Ovary (tissue), 9 donors: Measurements from ENCODE around the gene ITPRID2. TPM values are rescaled to one million over a fixed set of nuclear protein-coding genes. Genes with fewer than 3 reads are reported as not detected.

Experiments used
- DNase-seq, 5 donors: peaks; one replicate each; pipeline ENCODE4 v3.0.0-alpha.2; 2019 to 2020
- H3K27ac ChIP-seq, 2 donors: fragments of 200-600 bp; one replicate each; pipeline versions ENCODE4 v1.5.1 to v1.8.0; 2019 to 2022
- H3K27me3 ChIP-seq: fragments of 200-600 bp; one replicate; pipeline ENCODE4 v1.8.0; 2022
- H3K36me3 ChIP-seq: fragments of 200-600 bp; sonication (generic); one replicate; pipeline ENCODE4 v1.5.1; 2019
- H3K4me1 ChIP-seq: one replicate; pipeline ENCODE4 v1.8.1; 2013; ENCODE audit warnings: mild to moderate bottlenecking, moderate library complexity; ENCODE audit not compliant: insufficient read depth
- H3K4me3 ChIP-seq: fragments of 200-600 bp; sonication (generic); one replicate; pipeline ENCODE4 v1.5.1; 2017
- H3K9me3 ChIP-seq, 2 donors: fragments of 200-600 bp in 1 of 2; sonication (generic) in 1 of 2; one replicate each; pipeline versions ENCODE4 v1.5.1 to v1.8.1; 2013 to 2019; ENCODE audit warnings: mild to moderate bottlenecking in 1 of 2, moderate library complexity in 1 of 2
- EP300 ChIP-seq: sonication (generic); formaldehyde crosslinking; IDR thresholded peaks from one replicate; pipeline ENCODE4 v1.6.1; 2017; ENCODE audit warnings: antibody characterized with exemption
- POLR2A ChIP-seq: fragments of 450-650 bp; IDR thresholded peaks from one replicate; pipeline ENCODE4 v1.6.1; 2017; ENCODE audit warnings: antibody characterized with exemption, mild to moderate bottlenecking, moderate library complexity
- WGBS, 3 donors: extraction: QIAGEN DNeasy Blood & Tissue Kit in 1 of 3; methylation state at CpG; one replicate each; pipeline versions ENCODE4 v1.1.5 to v1.1.7; 2013 to 2017; 5-methylcytosine and 5-hydroxymethylcytosine counted together
- intact Hi-C, 4 donors: fragments of 100-400 bp; cut with DNase I; formaldehyde crosslinking; loops; one replicate each; pipeline versions ENCODE4 v1.11.0 to v1.15.1; 2022 to 2023
- polyA plus RNA-seq, 2 donors: library from polyadenylated mRNA; stranded (reverse); fragments of 200-250 nt in 1 of 2; fragments of 350-450 nt in 1 of 2; fragmentation: Illumina TruSeq in 1 of 2; extraction: RNeasy Lipid Tissue Mini Kit (QIAGEN cat#74804) in 1 of 2; gene quantifications; one replicate each; pipeline ENCODE4 v1.2.3, GENCODE V29; 2013 to 2014
- total RNA-seq, 7 donors: library from RNA; depleted of rRNA in 2 of 7; stranded (reverse); fragments of >200 nt in 2 of 7; fragmentation: NEBNext Ultra II Directional in 3 of 7; extraction: Animal tissue kit (Norgen Biotek cat#: 25700) in 3 of 7; gene quantifications; one replicate each; pipeline versions ENCODE4 v1.1.0 to v1.2.4, GENCODE V29; 2016 to 2023
- TF ChIP-seq, protein P1 (sequence below), 3 donors: fragments of 450-650 bp in 2 of 3; fragments of 200-600 bp in 1 of 3; IDR thresholded peaks; one replicate each; pipeline versions ENCODE4 v1.5.1 to v1.8.0; 2016 to 2022; ENCODE audit warnings: antibody characterized with exemption in 3 of 3, mild to moderate bottlenecking in 1 of 3
- donor health status: DM: no; HTN: no; CAD: no; lungs with moderate emphysema.
- donor health status: DM: no; HTN: no; CAD: no.
- donor health status: Bipolar disorder and iron deficiency.
- donor health status: DM: yes; HTN: yes; CAD: no.
- donor health status: DM: no; HTN: no; CAD: no.
- donor health status: DM: yes; HTN: yes; CAD: no.

ITPRID2 gene
- total and polyA plus RNA-seq, 9 donors: 25.2 to 66.2 (median 48.6) TPM

DNA sequence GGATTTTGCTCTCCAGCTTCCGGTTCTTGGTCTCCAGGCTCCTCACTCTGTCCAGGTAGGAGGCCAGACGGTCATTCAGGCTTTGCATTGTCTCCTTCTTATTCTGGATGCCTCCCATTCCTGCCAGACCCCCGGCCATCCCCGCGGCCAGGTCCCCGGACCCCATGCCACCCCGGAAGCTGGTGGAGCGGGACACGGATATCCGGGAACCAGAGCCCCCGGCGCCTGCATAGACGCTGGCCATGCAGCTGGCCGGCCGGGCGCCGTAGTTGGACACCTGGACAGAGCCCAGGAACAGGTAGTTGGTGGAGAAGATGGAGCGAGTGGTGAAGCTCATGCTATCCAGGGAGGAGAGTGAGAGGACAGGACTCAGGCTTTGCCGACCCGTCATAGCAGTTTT is 70.6 kb downstream of the ITPRID2 start:
- Histone ChIP-seq H3K4me3 (no peak overlapping the region), H3K9me3 (no peaks in the 10 kb centered on the region), H3K4me1 (no peaks in the 10 kb centered on the region), H3K27ac (no peak overlapping the region), H3K27me3 (no peaks in the 10 kb centered on the region), H3K36me3 (no peaks in the 10 kb centered on the region)
- WGBS, 3 donors: 96 to 99% (median 97%) methylated on average over 19 to 20 of the region's 20 CpGs
- TF ChIP-seq POLR2A (no peak), EP300 (no peak)
- TF ChIP-seq, protein P1, sequence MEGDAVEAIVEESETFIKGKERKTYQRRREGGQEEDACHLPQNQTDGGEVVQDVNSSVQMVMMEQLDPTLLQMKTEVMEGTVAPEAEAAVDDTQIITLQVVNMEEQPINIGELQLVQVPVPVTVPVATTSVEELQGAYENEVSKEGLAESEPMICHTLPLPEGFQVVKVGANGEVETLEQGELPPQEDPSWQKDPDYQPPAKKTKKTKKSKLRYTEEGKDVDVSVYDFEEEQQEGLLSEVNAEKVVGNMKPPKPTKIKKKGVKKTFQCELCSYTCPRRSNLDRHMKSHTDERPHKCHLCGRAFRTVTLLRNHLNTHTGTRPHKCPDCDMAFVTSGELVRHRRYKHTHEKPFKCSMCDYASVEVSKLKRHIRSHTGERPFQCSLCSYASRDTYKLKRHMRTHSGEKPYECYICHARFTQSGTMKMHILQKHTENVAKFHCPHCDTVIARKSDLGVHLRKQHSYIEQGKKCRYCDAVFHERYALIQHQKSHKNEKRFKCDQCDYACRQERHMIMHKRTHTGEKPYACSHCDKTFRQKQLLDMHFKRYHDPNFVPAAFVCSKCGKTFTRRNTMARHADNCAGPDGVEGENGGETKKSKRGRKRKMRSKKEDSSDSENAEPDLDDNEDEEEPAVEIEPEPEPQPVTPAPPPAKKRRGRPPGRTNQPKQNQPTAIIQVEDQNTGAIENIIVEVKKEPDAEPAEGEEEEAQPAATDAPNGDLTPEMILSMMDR (IDR thresholded peaks at IDR 0.05): no peak
- intact Hi-C loops: no loop called here
- no peak for DNase-seq

DNA sequence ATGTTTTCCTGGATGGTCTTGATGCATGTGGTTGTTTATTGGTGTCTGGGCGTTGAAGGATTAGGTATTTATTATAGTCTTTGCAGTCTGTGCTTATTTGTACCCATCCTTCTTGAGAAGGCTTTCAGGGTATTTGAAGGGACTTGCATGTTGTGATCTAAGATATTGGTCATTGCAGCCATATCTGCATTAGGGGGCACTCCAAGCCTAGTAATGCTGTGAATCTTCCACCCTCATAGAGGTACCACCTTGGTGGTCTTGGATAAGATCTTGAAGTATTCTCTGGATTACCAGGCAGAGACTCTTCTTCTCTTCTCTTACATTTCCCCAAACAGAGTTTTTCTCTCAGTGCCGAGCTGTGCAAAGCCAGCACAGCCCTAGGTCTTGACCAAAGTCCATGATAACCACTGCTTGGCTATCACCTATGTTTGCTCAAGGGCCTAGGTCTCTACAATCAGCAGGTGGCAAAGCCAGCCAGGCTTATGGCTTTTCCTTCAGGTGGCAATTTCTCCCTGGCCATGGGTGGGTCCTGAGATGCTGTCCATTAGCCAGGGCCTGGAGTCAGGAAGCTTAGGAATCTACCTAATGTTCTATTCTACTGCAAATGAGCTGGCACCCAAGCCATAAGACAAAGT is 78.7 kb downstream of the ITPRID2 start:
- WGBS, 3 donors: 89 to 94% (median 90%) methylated on average over 2 of the region's 2 CpGs
- H3K36me3 ChIP-seq: no peaks in the 10 kb centered on the region
- no peak overlapping the region for H3K4me3 ChIP-seq
- DNase-seq: no peak
- no peak for TF ChIP-seq POLR2A
- H3K27ac ChIP-seq: no peak overlapping the region
- no peaks in the 10 kb centered on the region for H3K9me3 ChIP-seq
- intact Hi-C loops: no loop called here
- H3K27me3 ChIP-seq: no peaks in the 10 kb centered on the region
- H3K4me1 ChIP-seq: no peaks in the 10 kb centered on the region

- intact Hi-C loops: no loop called here
- DNase-seq: no peak
- no peaks in the 10 kb centered on the region for H3K36me3 ChIP-seq
- 91 to 97% (median 94%) methylated on average over 3 of the region's 3 CpGs for WGBS, 3 donors
- no peak overlapping the region for H3K27ac ChIP-seq
- H3K27me3 ChIP-seq: no peaks in the 10 kb centered on the region
- TF ChIP-seq POLR2A (no peak), EP300 (no peak)
- TF ChIP-seq, protein P1 (IDR thresholded peaks at IDR 0.05): no peak
- no peaks in the 10 kb centered on the region for H3K4me1 ChIP-seq
- no peak overlapping the region for H3K4me3 ChIP-seq
- no peaks in the 10 kb centered on the region for H3K9me3 ChIP-seq
Measured at GRCh38 chr2:181971032-181971431, 79.5 kb downstream of the ITPRID2 start.

DNA sequence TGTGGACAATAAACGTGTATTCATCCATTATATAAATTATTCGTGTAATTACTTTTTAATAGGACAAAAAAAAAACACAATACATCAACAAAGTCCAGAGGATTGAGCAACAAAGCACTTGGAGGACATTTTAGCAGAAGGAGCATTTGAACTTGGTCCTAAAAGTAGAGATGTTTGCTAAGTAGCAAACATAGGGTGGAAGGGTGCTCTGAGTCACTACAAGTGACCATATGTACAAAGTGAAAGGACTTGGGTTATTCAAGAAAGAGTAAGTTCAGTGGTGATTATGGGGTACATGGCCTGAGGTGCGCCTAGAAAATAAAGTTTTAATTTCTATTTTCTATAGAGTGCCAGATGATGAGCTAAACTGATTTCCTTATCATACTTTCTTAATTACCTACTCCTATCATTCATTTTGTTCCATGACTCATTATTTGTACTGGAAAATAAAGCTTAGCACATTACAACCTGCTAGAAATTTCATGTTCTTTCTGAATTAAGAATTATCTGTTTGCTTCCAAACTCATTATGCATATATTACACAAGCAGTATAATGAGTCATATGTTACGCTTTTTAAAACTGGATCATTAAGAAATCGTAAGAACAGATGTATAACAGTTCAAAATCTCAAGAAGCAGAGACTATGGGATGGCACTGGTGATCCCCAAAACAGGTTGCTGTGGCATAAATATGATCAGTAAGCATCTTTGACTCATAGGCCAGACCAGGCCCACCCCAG is 81.1 kb downstream of the ITPRID2 start:
- WGBS, 3 donors: 88 to 92% (median 90%) methylated on average over 5 of the region's 5 CpGs
- TF ChIP-seq, protein P1 (IDR thresholded peaks at IDR 0.05): no peak
- no peaks in the 10 kb centered on the region for H3K9me3 ChIP-seq
- no peaks in the 10 kb centered on the region for H3K36me3 ChIP-seq
- no peak overlapping the region for H3K27ac ChIP-seq
- H3K4me1 ChIP-seq: no peaks in the 10 kb centered on the region
- DNase-seq: no peak
- H3K4me3 ChIP-seq: no peak overlapping the region
- H3K27me3 ChIP-seq: no peaks in the 10 kb centered on the region
- intact Hi-C loops: no loop called here

DNA sequence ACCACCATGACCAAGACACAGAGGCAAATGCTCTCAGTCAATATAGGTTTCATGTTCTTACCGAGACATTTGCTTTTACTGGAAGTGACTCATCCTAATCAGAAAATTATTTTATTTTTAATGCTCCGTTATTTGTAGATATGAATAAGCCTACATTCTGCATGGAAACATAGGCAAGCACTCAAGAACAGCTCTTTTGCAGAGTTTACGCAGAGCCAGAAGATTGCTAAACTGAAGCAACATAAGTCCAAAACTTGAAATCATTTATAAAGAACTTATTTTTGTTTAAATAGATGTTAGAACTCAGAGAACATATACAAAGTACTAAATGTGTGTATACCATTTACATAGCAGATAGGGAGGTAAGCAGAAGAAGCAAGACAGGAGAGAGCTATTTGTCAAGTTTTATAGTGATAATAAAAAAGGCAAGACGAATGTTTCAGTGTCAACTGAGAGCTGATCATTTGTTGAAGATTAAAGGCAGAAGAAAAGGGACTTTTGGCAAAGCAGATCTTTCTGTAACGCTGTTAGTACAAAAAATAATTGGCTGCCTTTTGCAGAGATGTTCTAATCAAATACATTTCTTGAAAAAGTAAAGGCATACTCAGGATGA is 81.7 kb downstream of the ITPRID2 start:
- H3K27ac ChIP-seq: no peak overlapping the region
- TF ChIP-seq, protein P1 (IDR thresholded peaks at IDR 0.05): no peak
- no peak for TF ChIP-seq EP300
- no peak for TF ChIP-seq POLR2A
- H3K27me3 ChIP-seq: no peaks in the 10 kb centered on the region
- no peak for DNase-seq
- no peaks in the 10 kb centered on the region for H3K36me3 ChIP-seq
- intact Hi-C loops: no loop called here
- 55 to 60% (median 56%) methylated on average over 5 of the region's 5 CpGs for WGBS, 3 donors
- H3K4me3 ChIP-seq: no peak overlapping the region
- no peaks in the 10 kb centered on the region for H3K9me3 ChIP-seq
- no peaks in the 10 kb centered on the region for H3K4me1 ChIP-seq
